H1 (cell line): ENCODE data around the gene NCLN. TPM values are rescaled to one million over a fixed set of nuclear protein-coding genes. Genes with fewer than 3 reads are reported as not detected.

Experiments used
- CTCF ChIA-PET: fragments of 300-600 bp; sonication (Branson Sonifier 250); formaldehyde crosslinking; loops from one replicate; lab custom pipeline; 2021; ENCODE audit not compliant: partially characterized antibody; lab: Charles Lee
- POLR2A ChIA-PET: fragments of 300-600 bp; sonication (Branson Sonifier 250); formaldehyde crosslinking; loops from one replicate; lab custom pipeline; 2021; ENCODE audit warnings: inconsistent platforms; ENCODE audit not compliant: partially characterized antibody; lab: Charles Lee
- DNase-seq, 2 experiments: peaks; one replicate each; pipeline versions ENCODE4 v3.0.0 to v3.0.0-alpha.2; 2010 to 2022; ENCODE audit warnings: low spot score in 2 of 2, low read depth in 1 of 2, mixed read lengths in 1 of 2
- FAIRE-seq: peaks from 2 replicates; lab custom pipeline; 2011; peaks lifted over from hg19 to GRCh38; lab: Jason Lieb, UNC
- H2AFZ ChIP-seq: 2 replicates; pipeline ENCODE4 v1.8.1; 2012; ENCODE audit warnings: low read length, inconsistent platforms
- H2AK5ac ChIP-seq: 2 replicates; pipeline ENCODE4 v1.6.1; 2013; ENCODE audit warnings: low read depth, low read length
- H2BK120ac ChIP-seq: replicated peaks from 2 replicates; pipeline ENCODE3; 2013; ENCODE audit warnings: low read depth, low read length, inconsistent platforms
- H2BK12ac ChIP-seq: 2 replicates; pipeline ENCODE4 v1.6.1; 2013; ENCODE audit warnings: low read depth, low read length
- H2BK15ac ChIP-seq: 2 replicates; pipeline ENCODE4 v1.6.1; 2013; ENCODE audit warnings: low read length
- H2BK20ac ChIP-seq: 2 replicates; pipeline ENCODE4 v1.6.1; 2013; ENCODE audit warnings: low read length
- H2BK5ac ChIP-seq: 2 replicates; pipeline ENCODE4 v1.6.1; 2013; ENCODE audit warnings: low read depth, low read length
- H3K14ac ChIP-seq: 2 replicates; pipeline ENCODE4 v1.6.1; 2013; ENCODE audit warnings: inconsistent platforms; ENCODE audit not compliant: insufficient read length
- H3K18ac ChIP-seq: 2 replicates; pipeline ENCODE4 v1.6.1; 2013; ENCODE audit warnings: low read length; ENCODE audit errors: extremely low read depth
- H3K23ac ChIP-seq: 2 replicates; pipeline ENCODE4 v1.6.1; 2013; ENCODE audit warnings: inconsistent platforms; ENCODE audit not compliant: insufficient read length
- H3K23me2 ChIP-seq: 2 replicates; pipeline ENCODE4 v1.6.1; 2013; ENCODE audit warnings: low read depth, low read length
- H3K27ac ChIP-seq: 2 replicates; pipeline ENCODE4 v1.6.1; 2011; ENCODE audit warnings: low read depth, low read length, inconsistent platforms
- H3K27me3 ChIP-seq, 4 experiments: replicated peaks in 1 of 4; 1 replicate in 1 of 4; 2 replicates in 3 of 4; pipeline versions ENCODE4 v1.6.1 to v1.8.1; 2011 to 2013; ENCODE audit warnings: low read length in 3 of 4, mild to moderate bottlenecking in 3 of 4, inconsistent platforms in 2 of 4, mixed read lengths in 2 of 4, moderate library complexity in 1 of 4; ENCODE audit not compliant: control insufficient read depth in 3 of 4, insufficient read depth in 3 of 4; ENCODE audit errors: extremely low read depth in 1 of 4
- H3K36me3 ChIP-seq, 4 experiments: 2 replicates each; pipeline versions ENCODE4 v1.6.1 to v1.8.1; 2011 to 2013; ENCODE audit warnings: mild to moderate bottlenecking in 4 of 4, low read length in 3 of 4, moderate library complexity in 2 of 4, control low read depth in 1 of 4, inconsistent platforms in 1 of 4; ENCODE audit not compliant: insufficient read depth in 4 of 4, control insufficient read depth in 2 of 4
- H3K4ac ChIP-seq: replicated peaks from 2 replicates; pipeline ENCODE3; 2013; ENCODE audit warnings: low read length, low read depth, mixed read lengths, inconsistent platforms; ENCODE audit not compliant: insufficient read length
- H3K4me1 ChIP-seq, 4 experiments: replicated peaks in 1 of 4; 1 replicate in 1 of 4; 2 replicates in 3 of 4; pipeline versions ENCODE4 v1.6.1 to v1.8.1; 2011 to 2013; ENCODE audit warnings: low read length in 3 of 4, inconsistent platforms in 2 of 4, mixed read lengths in 1 of 4; ENCODE audit not compliant: insufficient read depth in 4 of 4, control insufficient read depth in 3 of 4
- H3K4me2 ChIP-seq, 2 experiments: 2 replicates each; pipeline versions ENCODE4 v1.6.1 to v1.8.1; 2011 to 2013; ENCODE audit warnings: low read depth in 2 of 2, low read length in 2 of 2, control low read depth in 1 of 2, inconsistent platforms in 1 of 2, mild to moderate bottlenecking in 1 of 2; ENCODE audit not compliant: insufficient read depth in 1 of 2
- H3K4me3 ChIP-seq, 4 experiments: fragments of 200-600, 300-600 bp in 1 of 4; sonication (generic), shearing (Covaris generic), sonication (Bioruptor Twin) in 1 of 4; 2 replicates each; pipeline versions ENCODE4 v1.5.1 to v1.8.1; 2011 to 2016; ENCODE audit warnings: low read length in 4 of 4, low read depth in 3 of 4, control low read depth in 2 of 4, inconsistent platforms in 2 of 4, mild to moderate bottlenecking in 2 of 4, mixed read lengths in 1 of 4, moderate library complexity in 1 of 4; ENCODE audit not compliant: insufficient read depth in 2 of 4; ENCODE audit errors: extremely low read depth in 1 of 4
- H3K56ac ChIP-seq: replicated peaks from 2 replicates; pipeline ENCODE3; 2013; ENCODE audit warnings: low read depth, mild to moderate bottlenecking, mixed read lengths, low read length, inconsistent platforms; ENCODE audit not compliant: insufficient read length
- H3K79me1 ChIP-seq: 2 replicates; pipeline ENCODE4 v1.6.1; 2013; ENCODE audit warnings: low read depth, low read length, control low read depth
- H3K79me2 ChIP-seq, 2 experiments: 2 replicates each; pipeline versions ENCODE4 v1.6.1 to v1.8.1; 2012 to 2013; ENCODE audit warnings: low read length in 2 of 2, mild to moderate bottlenecking in 2 of 2, inconsistent platforms in 1 of 2; ENCODE audit not compliant: insufficient read depth in 2 of 2, control insufficient read depth in 1 of 2
- H3K9ac ChIP-seq, 4 experiments: replicated peaks in 1 of 4; 1 replicate in 1 of 4; 2 replicates in 3 of 4; pipeline versions ENCODE4 v1.6.1 to v1.8.1; 2011 to 2013; ENCODE audit warnings: low read depth in 3 of 4, low read length in 3 of 4, control low read depth in 2 of 4, mild to moderate bottlenecking in 2 of 4, moderate library complexity in 2 of 4, inconsistent platforms in 1 of 4; ENCODE audit errors: extremely low read depth in 1 of 4
- H3K9me3 ChIP-seq, 2 experiments: 2 replicates each; pipeline versions ENCODE4 v1.6.1 to v1.8.1; 2012 to 2013; ENCODE audit warnings: mild to moderate bottlenecking in 2 of 2, moderate library complexity in 2 of 2, control low read depth in 1 of 2, inconsistent platforms in 1 of 2, low read depth in 1 of 2, low read length in 1 of 2, mixed read lengths in 1 of 2; ENCODE audit not compliant: insufficient read depth in 2 of 2
- H4K20me1 ChIP-seq, 2 experiments: replicated peaks in 1 of 2; 2 replicates each; pipeline versions ENCODE3 to v1.8.1; 2011 to 2013; ENCODE audit warnings: inconsistent platforms in 2 of 2, low read length in 2 of 2, mild to moderate bottlenecking in 1 of 2; ENCODE audit not compliant: insufficient read depth in 2 of 2, control insufficient read depth in 1 of 2
- H4K5ac ChIP-seq: 2 replicates; pipeline ENCODE4 v1.6.1; 2013; ENCODE audit warnings: low read length, low read depth, mixed read lengths, inconsistent platforms; ENCODE audit not compliant: insufficient read length
- H4K8ac ChIP-seq: 2 replicates; pipeline ENCODE4 v1.8.0; 2013; ENCODE audit warnings: mild to moderate bottlenecking, moderate library complexity, low read length, inconsistent platforms; ENCODE audit not compliant: insufficient read depth; ENCODE audit errors: extremely low read depth
- H4K91ac ChIP-seq: replicated peaks from 2 replicates; pipeline ENCODE3; 2013; ENCODE audit warnings: low read length, mixed read lengths, inconsistent platforms; ENCODE audit not compliant: insufficient read length
- KDM4A ChIP-seq: IDR thresholded peaks from one replicate; pipeline ENCODE4 v1.7.1; 2012; ENCODE audit warnings: low read depth, mild to moderate bottlenecking, moderate library complexity, low read length, inconsistent platforms; ENCODE audit not compliant: severe bottlenecking
- RBBP5 ChIP-seq: IDR thresholded peaks from 2 replicates; pipeline ENCODE4 v1.7.1; 2012; ENCODE audit warnings: low read depth, mild to moderate bottlenecking, inconsistent platforms, low read length, moderate library complexity, borderline replicate concordance
- WGBS, 2 experiments: shearing (Covaris generic) in 1 of 2; methylation state at CpG; one replicate each; pipeline versions ENCODE4 v1.1.6 to v1.1.7; 2013 to 2015; ENCODE audit warnings: low lambda C conversion rate in 2 of 2, mixed read lengths in 2 of 2, inconsistent platforms in 1 of 2, low coverage in 1 of 2, missing lambda C conversion rate in 1 of 2; ENCODE audit not compliant: insufficient replicate concordance in 2 of 2, insufficient coverage in 1 of 2, insufficient read length in 1 of 2; ENCODE audit errors: extremely low coverage in 1 of 2, missing lambda C conversion rate in 1 of 2; 5-methylcytosine and 5-hydroxymethylcytosine counted together
- polyA plus RNA-seq, 7 experiments: library from polyadenylated mRNA; depleted of rRNA in 3 of 7; stranded (reverse) in 5 of 7; unstranded in 2 of 7; fragments of >200 nt in 5 of 7; fragments of 200-250 nt in 2 of 7; gene quantifications; 1 replicate in 5 of 7; 2 replicates in 1 of 7; 4 replicates in 1 of 7; pipeline versions ENCODE4 v1.2.1 to v1.2.3, GENCODE V29; 2011 to 2013; ENCODE audit warnings: missing spikeins in 2 of 7, mixed read lengths in 2 of 7
- total RNA-seq: library from RNA; stranded (reverse); fragmentation: NEBNext Ultra II Directional; extraction: Animal tissue kit (Norgen Biotek cat#: 25700); gene quantifications from 2 replicates; pipeline ENCODE4 v1.2.1, GENCODE V29; 2021

NCLN gene
- total and polyA plus RNA-seq, 2 of the 8 experiments (the other 6 are each of a cell fraction or from before 2014, with no cell fraction given), result 89.2 to 103 TPM

- Histone ChIP-seq H3K36me3 (no peaks in the 10 kb centered on the region; a peak in 1 of 8 replicates), H3K79me1 (peaks cover 34% of the 10 kb centered on the region), H4K8ac (peak overlapping the region; percentile 63), H3K56ac (no peak overlapping the region), H3K4me3 (peak overlapping the region; percentile 71 to 94 (median 78)), H3K4me1 (peaks cover 0 to 16% (median 10%) of the 10 kb centered on the region in 4 experiments; a peak in 6 of 7 replicates), H2BK20ac (no peak overlapping the region), H3K4me2 (peak overlapping the region; percentile 67 to 97), H3K4ac (no peak overlapping the region), H3K27me3 (no peaks in the 10 kb centered on the region), H3K79me2 (peaks cover 13 to 54% of the 10 kb centered on the region in 2 experiments), H3K18ac (no peak overlapping the region), H2BK5ac (peak overlapping the region; percentile 85; the same call in 1 of the 2 replicates), H3K27ac (0 out of 2 replicates have a peak overlapping the region, but pooled peaks have one; percentile 29), H2BK12ac (no peak overlapping the region), H3K23me2 (peaks cover 8% of the 10 kb centered on the region; the same call in 1 of the 2 replicates), H3K9me3 (no peaks in the 10 kb centered on the region), H3K23ac (no peak overlapping the region), H2BK15ac (no peak overlapping the region), H3K14ac (no peak overlapping the region), H2BK120ac (no peak overlapping the region), H4K91ac (peak overlapping the region; percentile 85), H2AFZ (no peak overlapping the region), H4K20me1 (peaks cover 28 to 36% of the 10 kb centered on the region in 2 experiments), H2AK5ac (no peak overlapping the region), H3K9ac (peak overlapping the region; percentile 52 to 89 (median 79)), H4K5ac (no peak overlapping the region)
- no peak for DNase-seq
- ChIA-PET CTCF (interaction anchor here (0.8 to 1.7 kb wide), 3 partner anchors 22 to 1240 kb away, joined by 3 to 5 read pairs (median 5); no protein-coding TSS in a partner anchor), POLR2A (interaction anchor here (1.4 to 1.6 kb wide), 2 partner anchors 24 to 57 kb away, joined by 3 to 7 read pairs; no protein-coding TSS in a partner anchor)
- FAIRE-seq, result no peak
- TF ChIP-seq RBBP5, result no peak
- TF ChIP-seq KDM4A, result peak; percentile 38
- WGBS, 2 experiments, result 1% methylated on average over 21 of the region's 38 CpGs; no CpG with 5 or more reads in 1 of the 2 experiments
Observed at GRCh38 chr19:3186160-3186688, 494 bp downstream of the NCLN start.
